OCI-LY3 (cell line): Measurements from ENCODE around the gene SFXN2.

Experiments used
- CTCF ChIP-seq: fragments of 200-600, 300-600 bp; sonication (generic); IDR thresholded peaks from 2 replicates; pipeline ENCODE4 v1.5.1; 2014; ENCODE audit warnings: antibody characterized with exemption, low read length, low read depth
- EZH2phosphoT487 ChIP-seq: fragments of 200-600 bp; shearing (Covaris generic); IDR thresholded peaks from 2 replicates; pipeline ENCODE4 v1.6.1; 2018; ENCODE audit warnings: antibody characterized with exemption, mixed run types, low read depth

- no peak for TF ChIP-seq CTCF
- TF ChIP-seq EZH2phosphoT487: no peak
Measured at GRCh38 chr10:102791754-102792395, 77.4 kb downstream of the SFXN2 start.
